Right atrium auricular region (tissue), 2 donors: ENCODE results near the gene LRTM2. TPM values are rescaled to one million over a fixed set of nuclear protein-coding genes. Genes with fewer than 3 reads are reported as not detected.

Experiments used
- DNase-seq: peaks from one replicate; pipeline ENCODE4 v3.0.0-alpha.2; 2019; ENCODE audit warnings: low spot score
- H3K27ac ChIP-seq, 2 donors: fragments of 200-600 bp; sonication (generic); 1 replicate in 1 of 2; 2 replicates in 1 of 2; pipeline ENCODE4 v1.5.1; 2016 to 2019
- H3K27me3 ChIP-seq, 2 donors: fragments of 200-600 bp; sonication (generic); one replicate each; pipeline versions ENCODE4 v1.5.1 to v1.6.0; 2017 to 2019
- H3K36me3 ChIP-seq: fragments of 200-600 bp; sonication (generic); one replicate; pipeline ENCODE4 v1.5.1; 2016
- H3K4me1 ChIP-seq, 2 donors: fragments of 200-600 bp; sonication (generic); one replicate each; pipeline versions ENCODE4 v1.5.1 to v1.6.0; 2017 to 2019
- H3K4me3 ChIP-seq, 2 donors: fragments of 200-600 bp; sonication (generic); 1 replicate in 1 of 2; 2 replicates in 1 of 2; pipeline ENCODE4 v1.5.1; 2017 to 2019; ENCODE audit warnings: mild to moderate bottlenecking in 1 of 2, moderate library complexity in 1 of 2
- H3K9me3 ChIP-seq, 2 donors: fragments of 200-600 bp; sonication (generic); one replicate each; pipeline ENCODE4 v1.5.1; 2019
- CTCF ChIP-seq, 2 donors: fragments of 200-600 bp; sonication (generic); IDR thresholded peaks; one replicate each; pipeline ENCODE4 v1.5.1; 2019; ENCODE audit warnings: antibody characterized with exemption in 2 of 2
- total RNA-seq, 2 donors: library from RNA; depleted of rRNA; stranded (reverse); fragments of >200 nt; gene quantifications; one replicate each; pipeline ENCODE4 v1.1.0, GENCODE V29; 2016

The LRTM2 gene
- total RNA-seq, 2 donors from 2014 or later = not detected

- no peaks in the 10 kb centered on the region for H3K36me3 ChIP-seq
- peak overlapping the region; percentile 40 to 64 for H3K4me3 ChIP-seq
- peaks cover 0 to 29% of the 10 kb centered on the region in 2 donors for H3K4me1 ChIP-seq
- H3K9me3 ChIP-seq = no peaks in the 10 kb centered on the region
- no peak for TF ChIP-seq CTCF (IDR thresholded peaks at IDR 0.05)
- H3K27me3 ChIP-seq = no peaks in the 10 kb centered on the region
- H3K27ac ChIP-seq = peak overlapping the region; percentile 77 to 82
- DNase-seq = peak; percentile 67
Observed at GRCh38 chr12:1796515-1797010, 23.8 kb upstream of the LRTM2 start.

DNA sequence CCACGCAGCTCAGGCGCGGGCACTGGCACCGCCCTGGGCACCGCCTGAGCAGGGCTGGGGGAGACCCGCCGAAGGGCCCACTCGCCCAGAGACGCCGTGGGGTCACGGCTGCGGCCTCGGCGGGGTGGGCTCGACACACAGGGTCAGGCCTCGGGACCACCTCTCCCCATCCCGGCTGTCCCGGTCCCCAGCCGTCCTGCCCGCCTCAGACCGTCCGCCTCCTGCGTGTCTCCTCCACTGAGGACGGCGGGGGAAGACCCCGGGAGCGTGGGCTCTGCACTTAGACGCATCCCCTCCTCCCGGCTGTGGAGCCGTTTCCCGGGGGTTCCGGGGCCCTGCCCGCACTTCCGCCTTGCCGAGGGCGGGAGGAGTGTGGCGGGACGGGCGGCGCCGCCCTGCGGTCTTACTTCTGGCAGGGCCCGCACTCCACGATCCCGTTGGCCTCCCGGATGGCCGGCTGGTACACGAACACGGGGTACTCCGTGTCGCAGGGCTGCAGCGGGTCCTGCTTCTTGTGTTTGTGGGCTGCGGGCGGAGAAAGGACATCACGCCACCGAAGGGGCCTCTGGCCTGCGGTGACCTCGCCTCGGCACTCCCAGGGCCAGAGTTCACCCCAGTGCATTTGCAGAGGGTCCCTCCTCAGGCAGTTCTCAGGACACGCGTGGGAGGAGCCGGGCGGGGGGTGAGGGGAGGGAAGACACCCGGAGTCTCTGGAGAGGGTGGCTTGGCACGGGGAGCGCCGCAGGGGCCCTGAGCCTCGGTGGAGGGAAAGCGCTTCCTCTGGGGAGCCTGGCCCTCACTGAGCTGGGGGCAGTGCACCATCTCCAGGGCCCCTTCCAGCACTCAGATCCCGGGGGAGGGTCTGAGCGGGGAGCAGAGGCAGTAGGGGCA is 23.1 kb upstream of the LRTM2 start:
- H3K27ac ChIP-seq = peak overlapping the region; percentile 77 to 82
- peaks cover 0 to 27% of the 10 kb centered on the region in 2 donors for H3K4me1 ChIP-seq
- peak in 1 of 2 donors; percentile 18 for TF ChIP-seq CTCF (IDR thresholded peaks at IDR 0.05)
- DNase-seq = peak; percentile 68
- no peaks in the 10 kb centered on the region for H3K36me3 ChIP-seq
- H3K27me3 ChIP-seq = no peaks in the 10 kb centered on the region
- H3K9me3 ChIP-seq = no peaks in the 10 kb centered on the region
- H3K4me3 ChIP-seq = peak overlapping the region; percentile 40 to 64

- Histone ChIP-seq H3K4me3 (no peak overlapping the region), H3K4me1 (peaks cover 0 to 27% of the 10 kb centered on the region in 2 donors), H3K27ac (no peak overlapping the region), H3K9me3 (no peaks in the 10 kb centered on the region), H3K36me3 (no peaks in the 10 kb centered on the region), H3K27me3 (no peaks in the 10 kb centered on the region)
- TF ChIP-seq CTCF (IDR thresholded peaks at IDR 0.05) = no peak
- peak; percentile 57 for DNase-seq
Observed at GRCh38 chr12:1797991-1798640, 22.2 kb upstream of the LRTM2 start.

DNA sequence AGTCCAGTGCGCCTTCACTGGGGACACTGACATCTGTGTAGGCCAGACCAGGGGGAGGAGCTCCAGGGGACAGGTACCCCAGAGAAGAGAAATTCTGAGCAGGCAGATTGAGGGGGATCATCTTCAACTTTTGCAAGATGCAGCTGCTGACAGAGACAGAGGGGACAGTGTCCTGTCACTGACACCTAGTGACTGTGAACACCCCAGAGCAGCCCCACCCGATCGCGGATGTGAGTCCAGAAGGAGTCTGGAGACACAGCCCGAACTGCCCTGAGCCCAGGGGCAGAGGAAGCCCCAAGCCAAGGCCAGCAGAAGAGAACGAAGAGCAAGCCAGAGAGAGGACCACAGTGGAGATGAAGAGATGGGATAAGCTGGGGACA is 21.7 kb upstream of the LRTM2 start:
- Histone ChIP-seq H3K4me3 (no peak overlapping the region), H3K27ac (no peak overlapping the region), H3K4me1 (peaks cover 0 to 27% of the 10 kb centered on the region in 2 donors), H3K36me3 (no peaks in the 10 kb centered on the region), H3K9me3 (no peaks in the 10 kb centered on the region), H3K27me3 (no peaks in the 10 kb centered on the region)
- DNase-seq = peak; percentile 55
- no peak for TF ChIP-seq CTCF (IDR thresholded peaks at IDR 0.05)

DNA sequence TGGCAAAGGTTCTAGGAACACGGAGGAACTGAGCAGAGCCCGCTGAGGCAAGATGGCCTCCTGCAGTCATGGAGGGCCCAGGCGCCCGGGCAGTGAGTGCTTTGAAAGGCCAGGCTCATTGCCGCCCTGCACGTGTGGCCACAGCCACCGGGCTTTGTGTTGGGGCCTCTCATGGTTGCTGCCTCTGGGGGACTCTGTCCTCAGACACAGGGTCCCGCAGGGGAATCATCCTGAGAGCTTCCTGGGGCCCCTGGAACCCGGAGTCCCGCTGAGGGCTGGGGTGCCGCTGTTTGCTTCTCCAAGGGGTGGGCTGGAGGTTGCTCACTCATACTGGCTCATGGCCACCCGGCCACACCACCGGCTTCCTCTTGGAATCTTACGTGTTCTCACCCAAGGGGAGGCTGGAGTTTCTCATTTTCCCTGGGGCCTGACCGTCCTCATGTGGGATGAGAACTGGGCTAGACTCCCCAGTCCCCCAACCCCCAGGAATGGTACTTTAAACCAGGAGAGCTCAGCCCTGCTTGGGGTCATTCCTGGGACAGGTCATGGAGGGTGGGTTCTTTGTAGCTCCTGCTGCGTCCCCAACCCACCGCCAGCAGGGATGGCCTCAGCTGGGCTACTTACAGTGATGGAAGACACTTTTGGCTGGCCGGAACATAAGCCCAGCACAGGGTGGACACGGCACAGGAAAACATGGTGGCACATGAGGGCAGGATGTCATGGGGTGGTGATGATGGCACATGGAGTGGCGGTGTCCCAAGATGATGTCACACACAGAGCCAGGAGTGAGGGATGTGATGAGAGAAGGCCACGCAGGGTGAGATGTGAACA is 21.1 kb upstream of the LRTM2 start:
- TF ChIP-seq CTCF (IDR thresholded peaks at IDR 0.05) = no peak
- Histone ChIP-seq H3K4me1 (peaks cover 0 to 28% of the 10 kb centered on the region in 2 donors), H3K4me3 (no peak overlapping the region), H3K27me3 (no peaks in the 10 kb centered on the region), H3K27ac (no peak overlapping the region), H3K36me3 (no peaks in the 10 kb centered on the region), H3K9me3 (no peaks in the 10 kb centered on the region)
- DNase-seq = no peak
